Measurements from ENCODE around the gene SLC29A2.
"Not testable (repeated sequence)": the region's sequence is repeated elsewhere in the genome, so short reads cannot be mapped to it uniquely, and the experiment has no call there.

SLC29A2 gene

GRCh38 chr11:66350560-66351235, 20.9 kb downstream of the SLC29A2 start:
- in situ Hi-C loops (cut with HindIII; ENCODE audit: low sequenced_read_pairs): not testable (repeated sequence)

DNA sequence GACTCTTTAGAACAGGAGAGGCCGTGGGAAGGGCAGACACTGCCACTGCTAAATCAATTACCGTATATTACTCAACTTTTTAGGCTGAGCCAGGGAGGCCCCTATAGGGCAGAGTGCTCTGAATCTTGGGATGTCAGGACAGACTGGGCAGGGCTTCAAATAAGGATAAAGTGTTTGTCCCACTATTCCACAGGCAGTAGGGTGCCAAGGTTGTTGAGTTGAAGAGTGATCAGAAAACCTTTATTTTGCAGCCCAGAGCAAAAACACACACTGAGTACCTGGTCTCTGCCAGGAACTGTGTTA, 22.5 kb downstream of the SLC29A2 start:
- in situ Hi-C loops (cut with HindIII; ENCODE audit: low sequenced_read_pairs): no loop called here

DNA sequence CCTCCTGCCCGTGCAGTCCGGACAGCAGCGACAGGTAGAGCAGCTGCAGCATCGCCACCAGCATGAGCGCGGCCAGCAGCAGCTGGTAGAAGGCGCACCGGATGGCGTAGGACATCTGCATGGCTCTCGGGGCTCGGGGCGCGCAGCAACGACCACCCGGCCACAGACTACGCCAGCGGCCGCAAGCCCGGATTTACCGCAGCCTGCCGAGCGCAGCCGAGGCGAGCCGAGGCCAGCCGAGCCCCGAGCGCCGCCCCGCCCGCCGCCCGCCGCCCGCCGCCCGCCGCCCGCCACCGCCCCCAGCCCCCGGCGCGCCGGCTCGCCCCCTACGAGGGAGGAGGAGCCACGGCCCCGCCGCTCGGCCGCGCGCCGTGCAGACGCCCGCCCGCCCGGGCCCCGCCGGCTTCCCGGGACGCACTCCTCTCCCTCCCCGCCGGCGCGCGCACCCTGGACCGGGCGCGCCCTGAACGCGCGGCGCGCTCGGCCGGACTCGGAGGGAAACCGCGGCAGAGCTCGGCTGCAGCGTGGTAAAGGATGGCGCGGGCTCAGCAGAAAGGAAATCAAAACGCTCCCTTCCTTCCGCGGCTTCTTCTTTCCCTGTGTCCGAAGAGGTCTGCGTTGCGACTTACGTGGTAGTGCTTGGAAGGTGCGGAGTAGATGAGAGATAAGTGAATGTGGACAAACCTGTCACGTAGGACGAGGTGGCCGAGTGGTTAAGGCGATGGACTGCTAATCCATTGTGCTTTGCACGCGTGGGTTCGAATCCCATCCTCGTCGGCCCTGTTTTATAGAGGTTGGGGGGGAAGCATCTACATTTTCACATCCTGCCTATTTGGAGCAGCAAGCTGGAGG, 23.9 kb downstream of the SLC29A2 start, which contains the start of gene B4GAT1:
Gene B4GAT1 (minus strand): TSS at position 205 of the 852 bp plus-strand sequence. CDS start 84 bp downstream, at position 121.
- in situ Hi-C loops (cut with HindIII; ENCODE audit: low sequenced_read_pairs): no loop called here

GRCh38 chr11:66346476-66347424, 24.8 kb downstream of the SLC29A2 start:
- in situ Hi-C loops (cut with HindIII; ENCODE audit: low sequenced_read_pairs): no loop called here

- in situ Hi-C loops (cut with HindIII; ENCODE audit: low sequenced_read_pairs): no loop called here
Measured at GRCh38 chr11:66345316-66345649, 26.3 kb downstream of the SLC29A2 start.

DNA sequence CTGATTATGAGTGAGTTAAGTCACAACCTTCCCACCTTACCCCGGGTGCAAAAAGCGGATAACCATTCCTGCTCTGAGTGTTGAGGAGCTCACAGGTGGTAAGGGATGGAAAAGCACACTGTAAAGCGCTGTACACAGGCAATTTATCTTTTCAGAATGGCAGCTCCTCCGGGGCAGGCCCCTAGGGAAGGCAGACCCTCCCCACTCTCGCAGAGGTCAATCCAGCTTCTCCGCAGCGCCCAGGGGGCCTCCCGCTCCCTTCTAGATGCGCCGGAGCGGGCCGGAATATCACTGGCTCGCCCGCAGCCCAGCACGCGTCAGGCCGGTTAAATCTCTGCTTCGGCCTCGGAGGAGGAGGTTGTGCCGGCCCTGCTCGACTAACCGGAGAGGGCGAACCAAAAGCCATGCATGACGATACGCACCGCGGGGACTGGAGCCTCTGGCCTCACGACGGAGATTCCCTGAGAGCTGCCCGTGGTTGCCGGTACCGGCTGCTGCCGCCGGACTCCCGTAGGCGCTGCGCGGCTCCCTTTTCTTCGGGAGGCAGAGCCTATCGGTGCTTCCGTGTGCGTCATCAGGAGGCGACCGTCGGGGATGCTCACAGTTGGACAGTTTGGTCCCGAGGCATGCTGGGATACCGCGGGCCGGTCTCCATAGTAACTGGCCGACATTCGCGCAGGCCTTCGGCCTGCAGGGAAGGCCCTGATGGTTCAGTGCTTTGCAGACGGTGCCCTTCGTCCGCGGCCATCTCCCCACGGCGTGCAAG, 26.8 kb downstream of the SLC29A2 start, which contains the start of gene BRMS1:
Gene BRMS1 (minus strand): TSS at position 555 of the 766 bp plus-strand sequence. CDS start 2,870 bp downstream, outside the sequence.
- in situ Hi-C loops (cut with HindIII; ENCODE audit: low sequenced_read_pairs): no loop called here

DNA sequence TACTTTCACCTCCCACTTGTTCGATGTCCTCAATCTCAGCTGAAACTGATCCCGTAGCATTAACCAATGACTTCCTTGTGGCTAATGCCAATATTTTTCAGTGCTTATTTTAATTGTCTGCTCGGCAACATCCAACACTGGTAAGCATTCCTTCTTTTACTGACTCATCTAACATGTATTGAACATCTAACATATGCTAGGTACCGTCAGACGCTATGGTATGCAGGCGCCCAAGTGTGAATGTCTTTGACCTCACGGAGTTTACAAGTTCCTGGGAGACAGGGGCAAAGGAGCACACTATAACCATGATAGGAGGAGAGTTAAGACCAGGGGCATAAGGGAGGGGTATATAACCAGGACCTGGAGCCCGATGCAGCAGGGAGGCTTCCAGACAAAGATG, 28.4 kb downstream of the SLC29A2 start:
- in situ Hi-C loops (cut with HindIII; ENCODE audit: low sequenced_read_pairs): no loop called here

DNA sequence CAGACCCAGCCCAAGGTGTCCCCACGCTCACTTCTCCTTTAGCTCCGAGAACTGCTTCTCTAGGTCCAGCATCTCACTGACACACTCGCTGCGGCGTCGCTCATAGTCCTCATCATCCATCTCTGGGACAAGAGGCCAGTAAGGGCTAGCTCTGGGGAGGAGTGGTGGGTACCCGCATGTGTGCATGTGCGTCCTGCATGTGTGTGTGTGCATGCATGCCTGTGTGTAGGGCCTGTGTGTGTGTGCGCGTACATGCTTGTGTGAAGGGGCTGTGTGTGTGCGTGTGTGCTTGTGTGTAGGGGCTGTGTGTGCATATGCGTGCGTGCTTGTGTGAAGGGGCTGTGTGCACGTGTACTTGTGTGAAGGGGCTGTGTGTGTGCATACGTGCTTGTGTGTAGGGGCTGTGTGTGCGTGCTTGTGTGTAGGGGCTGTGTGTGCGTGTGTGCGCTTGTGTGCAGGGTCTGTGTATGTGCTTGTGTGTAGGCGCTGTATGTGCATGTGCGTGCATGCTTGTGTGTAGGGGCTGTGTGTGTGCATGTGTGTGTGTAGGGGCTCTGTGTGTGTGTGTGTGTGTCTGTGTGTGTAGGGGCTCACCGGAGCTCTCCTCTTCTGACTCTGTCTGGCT, 29.9 kb downstream of the SLC29A2 start:
- in situ Hi-C loops (cut with HindIII; ENCODE audit: low sequenced_read_pairs): no loop called here

DNA sequence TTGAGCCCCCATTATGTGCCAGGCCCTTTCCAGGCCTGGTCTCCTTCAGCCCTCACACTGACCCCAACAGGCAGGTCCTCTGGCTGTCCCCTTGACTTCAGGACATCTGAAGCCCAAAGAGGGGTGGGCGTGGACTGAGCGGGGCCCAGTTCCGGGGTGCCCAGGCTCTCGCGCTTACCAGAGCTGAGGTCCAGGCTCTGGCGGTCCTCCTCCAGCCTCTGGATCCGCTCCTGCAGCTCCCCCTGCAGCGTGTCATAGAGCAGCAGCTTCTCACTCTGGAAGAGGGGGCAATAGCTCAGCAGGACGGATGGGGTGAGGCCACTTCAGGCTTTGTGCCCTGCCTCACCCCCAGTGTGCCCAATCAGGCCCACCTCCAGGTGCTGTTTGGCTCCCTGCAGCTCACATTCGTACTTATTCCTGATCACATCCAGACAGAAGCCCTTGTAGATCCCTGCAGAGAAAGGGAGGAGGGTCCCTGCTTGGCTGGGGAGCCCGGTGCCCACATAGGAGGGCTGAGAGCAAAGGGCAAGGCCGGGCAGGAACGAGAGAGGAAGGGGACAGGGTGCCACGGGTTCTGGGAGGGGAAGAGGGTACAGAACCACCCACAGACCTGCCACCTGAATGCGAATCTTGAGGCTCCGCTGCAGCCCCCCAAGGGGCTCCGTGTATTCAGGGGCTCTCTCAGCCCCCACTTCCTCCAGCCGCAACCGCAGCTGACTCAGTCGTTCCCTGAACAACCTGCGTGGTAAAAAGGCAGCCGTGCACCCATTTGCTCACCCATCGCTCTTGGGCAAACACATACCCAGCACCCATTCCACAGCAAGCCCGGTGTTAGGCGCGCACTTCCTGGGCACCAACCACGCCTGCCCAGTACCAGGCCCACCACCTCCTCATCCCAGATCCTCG, 30.7 kb downstream of the SLC29A2 start:
- in situ Hi-C loops (cut with HindIII; ENCODE audit: low sequenced_read_pairs): no loop called here

- in situ Hi-C loops (cut with HindIII; ENCODE audit: low sequenced_read_pairs): no loop called here
Measured at GRCh38 chr11:66339686-66340483, 31.7 kb downstream of the SLC29A2 start.

DNA sequence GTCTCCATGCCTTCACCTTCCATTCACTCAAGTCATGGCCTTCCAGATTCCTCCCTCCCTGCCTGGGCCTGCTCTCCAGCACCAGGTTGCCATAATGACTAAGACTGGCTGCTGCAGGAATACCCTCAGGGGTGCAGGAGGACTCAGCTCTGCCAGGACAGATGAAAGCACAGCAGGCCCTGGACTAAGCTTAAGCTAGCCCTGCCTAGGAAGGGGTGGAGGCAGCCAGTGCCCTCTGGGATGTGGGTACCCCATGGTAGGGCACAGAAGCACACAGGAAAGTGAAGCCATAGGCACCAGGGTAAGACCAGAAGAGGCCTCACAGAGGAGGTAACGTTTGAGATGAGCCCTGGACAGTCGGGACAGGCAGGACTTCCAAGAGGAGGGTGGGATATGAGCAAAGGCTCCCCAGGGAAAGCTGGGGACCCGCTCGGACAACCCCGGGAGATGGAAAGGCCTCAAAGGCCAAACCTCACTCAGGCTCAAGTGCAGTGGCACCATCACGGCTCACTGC, 32.3 kb downstream of the SLC29A2 start:
- in situ Hi-C loops (cut with HindIII; ENCODE audit: low sequenced_read_pairs): no loop called here

DNA sequence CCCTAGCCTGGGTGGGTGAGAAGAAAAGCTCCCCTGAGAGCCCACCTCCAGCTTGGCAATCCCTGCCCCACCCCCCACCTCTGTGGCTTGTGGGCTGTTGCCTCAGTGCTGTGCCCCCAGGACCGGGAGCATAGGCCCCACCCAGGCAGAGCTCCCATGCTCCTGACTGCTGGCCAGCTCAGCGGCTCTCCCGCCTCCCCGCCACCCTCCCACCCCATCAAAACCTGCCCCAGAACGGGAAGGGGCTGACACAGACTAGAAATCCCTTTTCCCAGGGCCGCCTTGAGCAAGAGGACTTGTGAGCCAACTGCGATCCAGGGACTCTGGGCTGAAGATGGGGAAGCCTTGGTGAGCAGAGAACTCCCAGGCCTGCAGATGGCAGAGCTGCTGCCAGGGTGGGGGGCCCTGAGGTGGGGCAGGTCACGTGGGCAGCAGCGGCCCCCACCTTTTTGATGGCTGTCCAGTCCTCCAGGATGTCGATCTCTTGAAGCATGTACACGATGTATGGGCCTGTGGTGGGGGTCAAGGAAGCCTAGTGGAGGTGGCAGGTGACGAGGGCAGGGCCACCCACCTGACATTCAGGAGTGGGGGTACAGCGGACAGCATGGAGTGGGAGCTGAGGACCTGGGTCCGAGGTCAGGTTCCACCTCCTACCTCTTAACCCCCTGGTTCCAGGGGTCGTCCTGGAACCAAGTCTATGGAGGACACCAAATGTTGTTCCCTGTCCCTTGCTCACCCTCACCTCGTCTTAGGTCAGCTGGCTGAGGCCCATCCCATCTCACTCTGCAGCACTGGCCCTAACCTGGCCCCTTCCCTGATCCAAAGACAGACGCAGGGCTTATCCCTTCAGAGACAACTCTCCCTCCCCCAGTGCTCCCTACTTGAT, 33.0 kb downstream of the SLC29A2 start:
- in situ Hi-C loops (cut with HindIII; ENCODE audit: low sequenced_read_pairs): no loop called here

DNA sequence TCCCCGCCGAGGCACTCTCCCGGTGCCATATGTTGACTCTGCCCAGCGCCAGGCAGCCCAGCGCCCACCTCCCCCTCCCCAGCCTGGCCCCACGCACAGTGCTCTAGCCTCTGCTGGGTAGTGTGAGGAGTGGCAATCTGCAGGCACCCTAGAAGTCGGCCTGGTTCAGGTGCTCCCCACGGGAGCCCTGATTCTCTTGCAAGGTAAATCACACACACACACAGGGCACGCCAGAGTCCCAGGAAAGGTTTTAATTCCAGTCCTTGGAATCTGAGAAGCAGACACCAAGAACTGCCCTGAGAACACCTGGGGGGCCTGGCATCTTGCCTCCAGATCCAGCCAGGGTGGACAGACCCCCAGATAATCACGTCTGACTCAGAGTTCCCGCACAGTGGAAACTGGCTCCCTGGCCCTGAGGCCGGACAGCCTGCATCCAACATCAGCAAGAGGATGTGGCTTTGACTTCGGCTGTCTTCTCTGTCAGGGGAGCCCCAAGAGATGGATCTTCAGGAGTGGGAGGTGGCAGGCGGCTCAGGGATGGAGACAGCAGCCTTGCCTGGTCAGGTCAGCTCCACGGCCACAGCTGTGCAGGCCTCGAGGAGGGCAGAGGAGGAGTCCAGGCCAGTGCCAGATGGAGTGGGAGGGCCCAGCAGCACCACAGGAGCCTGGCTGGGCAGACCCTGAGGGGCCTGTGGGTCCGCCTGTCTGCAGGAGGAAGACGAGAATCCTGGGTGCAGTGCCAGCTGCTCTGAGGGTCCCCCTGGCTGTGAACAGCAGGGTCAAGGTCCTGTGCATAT, 34.3 kb downstream of the SLC29A2 start:
- in situ Hi-C loops (cut with HindIII; ENCODE audit: low sequenced_read_pairs): no loop called here

DNA sequence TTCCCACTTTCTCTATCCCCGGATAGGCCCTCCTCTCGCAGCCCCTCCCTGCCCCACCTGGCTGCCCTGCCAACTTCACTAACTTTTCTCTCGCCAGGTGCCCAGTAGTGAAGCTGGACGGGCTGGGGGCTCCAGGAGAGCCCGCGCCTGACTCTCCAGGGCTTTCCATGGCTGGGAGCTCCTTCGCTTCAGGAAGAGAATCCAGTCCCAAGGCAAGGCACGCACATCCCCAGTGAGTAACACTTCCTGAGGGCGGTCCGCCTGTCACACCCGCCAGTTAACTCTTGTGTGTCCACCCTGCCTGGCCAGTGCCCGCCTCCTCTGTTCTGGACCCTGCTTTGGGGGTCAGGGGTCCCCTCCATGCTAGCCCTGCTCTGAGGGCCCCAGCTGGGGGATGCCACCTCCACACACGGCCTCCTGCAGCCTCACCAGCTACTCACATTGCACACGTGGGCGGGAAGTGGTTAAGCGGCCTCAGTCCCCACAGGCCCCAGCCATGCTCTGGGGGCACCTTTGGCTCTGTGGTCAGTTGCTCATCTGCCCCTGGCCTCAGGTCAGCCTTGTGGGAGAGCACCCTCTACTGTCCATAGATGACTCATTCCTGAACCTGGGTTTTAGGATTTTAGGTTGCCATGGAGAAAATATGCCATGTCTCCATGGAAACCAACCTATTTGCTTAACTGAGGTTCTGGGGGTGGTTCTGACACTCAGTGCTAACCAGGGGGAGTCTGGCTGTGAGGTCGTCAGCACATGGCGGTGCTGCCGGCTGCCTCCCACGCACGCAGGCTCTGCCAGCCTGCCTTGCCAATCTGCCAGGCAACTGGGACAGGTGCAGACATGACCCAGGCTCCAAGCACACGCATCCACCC, 35.1 kb downstream of the SLC29A2 start, which contains the start of gene RIN1:
Gene RIN1 (minus strand): TSS at position 201 of the 869 bp plus-strand sequence. CDS start 32 bp downstream, at position 169.
- in situ Hi-C loops (cut with HindIII; ENCODE audit: low sequenced_read_pairs): no loop called here
